ENCODE results near the gene DENND4C.
"Not testable (repeated sequence)": the region's sequence is repeated elsewhere in the genome, so short reads cannot be mapped to it uniquely, and the experiment has no call there.

The DENND4C gene

GRCh38 chr9:19378164-19378563, 147.7 kb downstream of the DENND4C start:
- DNase-seq, result no peak

- no peak for DNase-seq
These were observed 148.2 kb downstream of the DENND4C start for GRCh38 chr9:19378647-19379046.

- DNase-seq, result no peak
These were observed 148.8 kb downstream of the DENND4C start for GRCh38 chr9:19379283-19379682.

GRCh38 chr9:19379697-19380046, 149.2 kb downstream of the DENND4C start:
- no peak for DNase-seq

- no peak for DNase-seq
These were observed 150.3 kb downstream of the DENND4C start for GRCh38 chr9:19380826-19381075.

GRCh38 chr9:19381656-19382055, 151.2 kb downstream of the DENND4C start:
- no peak for DNase-seq

GRCh38 chr9:19385212-19385611, 154.7 kb downstream of the DENND4C start:
- not testable (repeated sequence) for DNase-seq

- no peak for DNase-seq
These were observed 155.5 kb downstream of the DENND4C start for GRCh38 chr9:19385786-19386501.

GRCh38 chr9:19386502-19387044, 156.1 kb downstream of the DENND4C start:
- no peak for DNase-seq

- no peak for DNase-seq
These were observed 156.8 kb downstream of the DENND4C start for GRCh38 chr9:19387317-19387716.

- not testable (repeated sequence) for DNase-seq
These were observed 159.0 kb downstream of the DENND4C start for GRCh38 chr9:19389539-19389938.

- DNase-seq, result no peak
These were observed 167.4 kb downstream of the DENND4C start for GRCh38 chr9:19397845-19398244.

- DNase-seq, result not testable (repeated sequence)
These were observed 172.7 kb downstream of the DENND4C start for GRCh38 chr9:19403231-19403630.

GRCh38 chr9:19404283-19405075, 174.0 kb downstream of the DENND4C start:
- no peak for DNase-seq

GRCh38 chr9:19405771-19406170, 175.3 kb downstream of the DENND4C start:
- no peak for DNase-seq

GRCh38 chr9:19408316-19408692, 177.8 kb downstream of the DENND4C start:
- DNase-seq, result peak in 1 of 2 donors; percentile 1

GRCh38 chr9:19408693-19409400, 178.4 kb downstream of the DENND4C start, which contains the start of gene ACER2:
Gene ACER2 (plus strand): TSS chr9:19409009. CDS start chr9:19409085, 76 bp downstream.
- peak; percentile 96 to 97 for DNase-seq

- DNase-seq, result peak in 1 of 2 donors; percentile 14
These were observed 179.1 kb downstream of the DENND4C start for GRCh38 chr9:19409401-19410194.

- no peak for DNase-seq
These were observed 179.7 kb downstream of the DENND4C start for GRCh38 chr9:19410195-19410503.

- no peak for DNase-seq
These were observed 180.1 kb downstream of the DENND4C start for GRCh38 chr9:19410594-19410993.

GRCh38 chr9:19411316-19411715, 180.8 kb downstream of the DENND4C start:
- no peak for DNase-seq

- not testable (repeated sequence) for DNase-seq
These were observed 183.0 kb downstream of the DENND4C start for GRCh38 chr9:19413456-19413855.

GRCh38 chr9:19416143-19416542, 185.7 kb downstream of the DENND4C start:
- no peak for DNase-seq
